DOHH2 (cell line): ENCODE measurements around the gene SKOR2.

Experiments used
- CTCF ChIP-seq: fragments of 200-600 bp; sonication (generic); IDR thresholded peaks from one replicate; pipeline ENCODE4 v1.5.1; 2014; ENCODE audit warnings: antibody characterized with exemption, mild to moderate bottlenecking, low read depth, low read length; ENCODE audit not compliant: poor library complexity, severe bottlenecking
- EZH2phosphoT487 ChIP-seq: fragments of 200-600 bp; sonication (generic); IDR thresholded peaks from 2 replicates; pipeline ENCODE4 v1.6.1; 2017; ENCODE audit warnings: borderline replicate concordance, mild to moderate bottlenecking, antibody characterized with exemption, low read length, moderate library complexity, mixed read lengths

GRCh38 chr18:47284721-47285395 lies 33.4 kb upstream of the SKOR2 start:
- TF ChIP-seq CTCF (no peak), EZH2phosphoT487 (no peak)
